Ureter (tissue), 1 donor: ENCODE data around the gene COX7B2. TPM values are rescaled to one million over a fixed set of nuclear protein-coding genes. Genes with fewer than 3 reads are reported as not detected.

Experiments
- DNase-seq: peaks from one replicate; pipeline ENCODE4 v3.0.0-alpha.2; 2020; ENCODE audit warnings: low spot score
- total RNA-seq: library from RNA; stranded (reverse); gene quantifications from one replicate; pipeline ENCODE4 v1.2.4, GENCODE V29; 2023
- donor health status: DM: yes; HTN: yes; CAD: no.

COX7B2 gene
- total RNA-seq, 1 donor from 2014 or later = not detected

DNA sequence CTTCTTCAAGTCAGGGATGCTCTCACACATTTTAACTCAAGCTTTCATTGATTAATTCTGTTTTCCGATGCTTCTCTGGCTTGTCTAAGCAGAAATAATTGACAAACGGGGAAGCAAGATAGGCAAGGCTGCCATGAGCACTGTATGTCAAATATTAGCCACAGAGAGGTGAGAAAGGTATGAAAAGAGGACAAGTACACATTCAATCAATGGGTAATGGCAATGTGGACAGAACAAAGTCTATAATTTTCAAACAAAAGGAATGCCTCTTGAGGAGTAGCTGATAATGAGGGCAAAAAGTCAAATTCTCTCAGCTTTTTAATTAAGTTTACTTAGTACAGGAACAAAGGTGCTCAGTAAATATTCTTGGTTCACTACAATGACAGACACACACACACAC lies 19.6 kb downstream of the COX7B2 start:
- no peak for DNase-seq

DNA sequence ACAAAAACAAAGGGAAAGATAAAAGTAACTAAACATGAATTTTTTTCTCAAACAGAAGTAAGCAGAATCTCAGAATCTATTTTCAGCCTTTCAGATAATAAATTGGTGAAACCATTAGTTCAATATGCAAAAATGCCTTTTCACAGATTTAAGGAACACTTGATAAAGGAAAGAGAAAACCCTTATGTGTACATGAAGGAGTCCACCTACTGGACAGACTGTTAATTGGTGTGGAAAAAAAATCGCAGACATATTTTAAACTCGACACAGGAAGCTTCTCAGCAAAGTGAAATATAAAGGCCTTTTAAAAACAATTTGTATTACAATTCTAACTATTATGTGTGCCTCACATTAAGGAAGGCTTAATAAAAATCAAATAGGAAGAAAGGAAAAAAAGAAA lies 22.3 kb downstream of the COX7B2 start:
- DNase-seq = no peak

DNA sequence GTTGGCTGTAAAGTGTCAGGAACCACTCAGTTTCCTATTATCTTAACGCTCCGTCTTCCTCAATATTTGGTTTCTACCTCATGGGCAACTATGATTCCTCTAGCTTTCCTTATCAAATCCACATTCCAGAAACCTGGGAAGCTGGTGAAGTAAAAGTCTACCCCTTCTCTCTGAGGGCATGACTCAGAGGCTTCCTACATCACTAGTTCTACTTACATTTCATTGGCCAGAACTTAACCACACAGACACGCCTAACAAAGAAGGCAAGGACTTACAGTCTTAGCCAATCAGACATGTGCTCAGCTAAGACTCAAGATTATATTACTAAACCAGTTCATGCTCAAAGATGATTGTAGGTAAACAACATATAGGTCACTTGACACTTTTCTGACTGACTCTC lies 30.4 kb downstream of the COX7B2 start:
- DNase-seq = no peak

- DNase-seq = no peak
These were observed 34.2 kb downstream of the COX7B2 start for GRCh38 chr4:46874811-46875210.

GRCh38 chr4:46870411-46870810 lies 38.6 kb downstream of the COX7B2 start:
- no peak for DNase-seq

GRCh38 chr4:46856333-46856732 lies 52.7 kb downstream of the COX7B2 start:
- no peak for DNase-seq

DNA sequence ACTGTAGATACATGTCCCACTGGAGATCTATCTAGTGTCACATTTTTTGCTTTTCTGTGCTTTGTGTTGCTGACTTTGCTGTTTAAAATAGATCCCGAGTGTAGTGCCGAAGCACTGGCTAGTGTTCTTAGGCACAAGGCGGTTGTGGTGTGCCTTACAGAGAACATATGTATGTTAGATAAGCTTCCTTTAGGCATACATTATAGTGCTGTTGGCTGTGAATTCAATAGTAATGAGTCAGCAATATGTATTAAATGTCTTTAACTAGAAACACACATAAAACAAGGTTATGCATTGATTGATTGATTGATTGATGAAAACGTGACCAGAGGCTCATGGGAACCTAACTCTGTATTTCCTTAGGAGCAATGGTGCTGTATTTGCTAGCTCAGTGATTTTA lies 56.2 kb downstream of the COX7B2 start:
- no peak for DNase-seq

DNA sequence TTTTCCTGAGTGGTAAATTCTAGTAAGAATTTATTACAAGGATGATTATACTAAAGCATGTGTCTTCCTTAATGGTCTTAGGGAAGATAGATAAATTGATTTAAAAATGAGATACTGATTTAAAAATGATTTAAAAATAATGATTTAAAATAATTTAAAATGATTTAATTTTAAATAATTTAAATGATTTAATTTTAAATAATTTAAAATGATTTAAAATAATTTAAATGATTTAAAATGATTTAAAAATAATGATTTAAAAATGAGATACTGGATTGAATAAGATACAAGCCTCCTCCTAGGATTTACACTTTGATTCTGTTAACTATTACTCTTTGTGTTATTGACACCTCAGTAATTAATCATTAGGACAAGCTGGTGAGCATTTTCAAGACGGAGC lies 59.0 kb downstream of the COX7B2 start:
- no peak for DNase-seq

GRCh38 chr4:46844325-46844917 lies 64.6 kb downstream of the COX7B2 start:
- DNase-seq = no peak

DNA sequence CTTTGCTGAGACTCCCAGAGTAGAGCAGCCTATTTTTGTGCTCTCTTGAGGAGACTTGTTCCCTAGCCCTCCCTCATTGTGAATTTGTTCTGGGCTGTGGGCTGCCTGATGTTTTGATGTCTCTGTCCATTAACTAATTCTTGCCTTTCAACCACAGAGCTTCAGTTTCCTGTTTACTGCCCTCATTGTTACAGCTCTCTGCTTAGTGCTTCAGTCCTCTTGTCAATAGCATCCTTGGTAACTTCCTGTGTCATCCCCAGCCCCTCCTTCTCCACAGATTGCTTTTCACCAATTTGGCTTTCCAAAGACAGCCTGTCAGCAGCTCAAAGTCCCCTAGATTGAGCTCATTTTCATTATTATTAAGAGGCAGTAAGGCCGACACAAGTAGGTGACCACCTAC lies 69.9 kb downstream of the COX7B2 start:
- no peak for DNase-seq

DNA sequence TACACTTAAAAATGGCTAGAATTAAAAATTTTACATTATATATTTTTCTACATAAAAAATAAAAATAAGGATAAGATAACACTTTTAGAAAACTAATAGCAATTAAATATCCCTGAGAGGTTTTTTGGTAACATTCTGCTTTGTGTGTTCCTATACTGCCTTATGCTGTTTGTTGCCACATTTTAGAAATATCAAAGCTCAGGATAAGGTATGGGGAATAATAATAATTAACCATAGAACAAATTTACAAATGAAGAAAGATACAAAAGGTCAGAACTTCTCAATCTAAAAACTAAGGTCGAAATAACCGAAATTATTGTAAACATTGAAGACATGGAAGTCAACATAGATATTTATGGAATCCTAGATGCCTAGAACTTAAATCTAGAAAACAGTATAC lies 71.4 kb downstream of the COX7B2 start:
- DNase-seq = no peak

DNA sequence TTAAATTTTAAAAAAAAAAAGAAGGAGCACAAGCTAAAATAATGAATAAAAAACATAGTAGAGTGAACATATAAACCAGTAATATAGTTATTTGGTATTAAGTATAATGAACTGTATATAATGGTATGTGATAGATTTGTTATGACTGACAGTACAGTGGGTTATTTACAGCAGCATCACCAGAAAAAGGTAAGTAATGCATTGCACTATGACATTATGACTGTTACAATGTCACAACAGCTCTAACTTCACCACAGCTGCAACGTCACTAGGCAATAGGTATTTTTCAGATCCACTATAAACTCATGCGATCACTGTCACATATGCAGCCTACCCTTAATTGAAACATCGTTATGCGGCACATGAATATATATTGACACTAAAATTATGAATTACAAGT lies 72.5 kb downstream of the COX7B2 start:
- DNase-seq = no peak

- DNase-seq = no peak
These were observed 78.0 kb downstream of the COX7B2 start for GRCh38 chr4:46830971-46831454.

DNA sequence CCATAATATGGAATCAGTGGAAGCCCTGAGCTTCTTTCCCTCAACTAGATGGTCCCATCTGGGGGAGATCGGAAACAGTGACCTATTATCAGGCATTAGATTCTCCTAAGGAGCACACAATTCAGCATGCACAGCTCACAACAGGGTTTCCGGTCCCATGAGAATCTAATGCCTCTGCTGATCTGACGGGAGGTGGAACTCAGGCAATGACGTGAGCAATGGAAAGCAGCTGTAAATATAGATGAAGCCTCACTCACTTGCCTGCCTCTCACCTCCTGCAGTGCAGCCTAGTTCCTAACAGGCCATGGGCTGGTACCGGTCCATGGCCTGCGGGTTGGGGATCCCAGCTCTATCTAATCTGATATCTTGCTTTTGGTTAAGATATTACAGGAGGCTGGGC lies 88.9 kb downstream of the COX7B2 start:
- DNase-seq = no peak

GRCh38 chr4:46819095-46819494 lies 90.0 kb downstream of the COX7B2 start:
- DNase-seq = no peak

DNA sequence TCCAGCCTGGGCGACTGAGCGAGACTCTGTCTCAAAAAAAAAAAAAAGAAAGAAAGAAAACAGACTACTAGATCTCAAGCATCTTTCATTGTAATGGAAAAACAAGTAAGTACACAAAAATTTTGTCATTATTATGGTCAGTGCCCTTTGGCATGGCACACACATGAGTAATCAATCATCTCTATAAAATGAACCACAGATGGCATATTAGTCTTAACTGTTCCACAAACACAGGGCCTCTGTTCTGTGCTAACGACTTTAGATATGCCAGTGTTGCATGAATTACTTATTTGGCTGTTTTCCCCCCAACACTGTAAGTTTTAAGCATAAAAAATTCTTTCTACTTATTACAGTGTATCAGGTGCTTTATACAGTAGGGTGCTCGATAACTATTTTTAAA lies 90.4 kb downstream of the COX7B2 start:
- DNase-seq = no peak

DNA sequence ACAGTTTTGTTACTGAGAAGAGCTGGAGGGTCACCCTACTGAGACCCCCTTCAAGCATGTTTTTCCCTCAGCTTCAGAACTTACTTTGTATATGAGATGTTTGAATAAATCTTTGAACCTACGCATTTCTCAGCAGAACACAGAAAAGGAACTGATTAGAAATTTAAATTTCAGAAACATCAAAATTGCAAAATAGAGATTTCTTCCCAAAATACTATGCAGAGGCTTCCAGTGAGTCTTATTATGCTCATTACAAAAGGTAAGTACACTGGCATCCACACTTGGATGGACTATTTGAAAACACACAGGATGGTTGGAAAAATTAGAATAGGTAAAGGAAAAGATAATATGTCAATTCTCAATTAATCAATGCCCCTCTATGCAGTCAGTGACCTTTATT lies 91.2 kb downstream of the COX7B2 start:
- DNase-seq = no peak

GRCh38 chr4:46804781-46805413 lies 104.1 kb downstream of the COX7B2 start:
- DNase-seq = no peak

GRCh38 chr4:46793036-46793435 lies 116.0 kb downstream of the COX7B2 start:
- no peak for DNase-seq

DNA sequence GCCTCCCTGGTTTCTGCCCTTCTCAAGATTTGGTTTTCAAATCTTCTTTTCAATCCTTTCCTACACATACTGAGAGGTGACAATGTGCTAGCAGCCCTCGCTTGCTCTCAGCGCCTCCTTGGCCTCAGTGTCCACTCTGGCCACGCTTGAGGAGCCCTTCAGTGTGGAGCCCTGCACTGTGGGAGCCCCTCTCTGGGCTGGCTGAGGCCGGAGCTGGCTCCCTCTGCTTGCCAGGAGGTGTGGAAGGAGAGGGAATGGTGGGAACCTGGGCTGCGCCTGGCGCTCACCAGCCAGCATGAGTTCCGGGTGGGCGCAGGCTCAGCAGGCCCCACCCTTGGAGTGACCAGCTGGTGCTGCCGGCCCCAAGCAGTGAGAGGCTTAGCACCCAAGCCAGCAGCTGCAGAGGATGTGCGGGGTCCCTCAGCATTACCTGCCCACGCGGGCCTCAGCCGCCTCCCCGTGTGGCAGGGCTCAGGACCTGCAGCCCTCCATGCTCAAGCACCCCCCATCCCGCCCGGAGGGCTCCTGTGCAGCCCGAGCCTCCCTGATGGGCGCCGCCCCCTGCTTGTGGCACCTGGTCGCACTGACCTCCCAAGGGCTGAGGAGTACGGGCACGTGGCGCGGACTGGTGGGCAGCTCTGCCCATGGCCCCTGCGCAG lies 127.5 kb downstream of the COX7B2 start:
- DNase-seq = no peak

GRCh38 chr4:46765465-46765864 lies 143.6 kb downstream of the COX7B2 start:
- no peak for DNase-seq

DNA sequence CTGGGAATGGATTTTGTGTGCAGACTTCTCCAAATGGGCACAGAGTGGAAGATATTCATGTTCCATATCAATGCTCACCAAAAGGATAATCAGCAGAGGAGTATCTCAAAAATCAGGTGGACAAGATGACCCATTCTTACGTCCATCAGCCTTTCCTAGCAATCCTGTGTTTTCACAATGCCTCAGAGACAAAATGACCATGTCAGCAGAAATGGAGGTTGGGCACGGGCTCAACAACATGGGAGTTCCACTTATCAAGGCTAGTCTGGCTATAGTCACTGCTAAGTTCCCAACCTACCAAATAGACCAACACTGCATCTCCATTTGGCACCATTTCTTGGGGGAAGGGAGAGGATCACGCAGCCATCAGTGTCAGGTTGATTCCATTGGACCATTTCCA lies 179.0 kb downstream of the COX7B2 start:
- no peak for DNase-seq

- no peak for DNase-seq
These were observed 189.0 kb downstream of the COX7B2 start for GRCh38 chr4:46720055-46720454.
